Measurements from ENCODE around the gene NEK11. TPM values are rescaled to one million over a fixed set of nuclear protein-coding genes. Genes with fewer than 3 reads are reported as not detected.

NEK11 gene
- total RNA-seq, 2 experiments from 2014 or later = 1.2 to 1.6 TPM

DNA sequence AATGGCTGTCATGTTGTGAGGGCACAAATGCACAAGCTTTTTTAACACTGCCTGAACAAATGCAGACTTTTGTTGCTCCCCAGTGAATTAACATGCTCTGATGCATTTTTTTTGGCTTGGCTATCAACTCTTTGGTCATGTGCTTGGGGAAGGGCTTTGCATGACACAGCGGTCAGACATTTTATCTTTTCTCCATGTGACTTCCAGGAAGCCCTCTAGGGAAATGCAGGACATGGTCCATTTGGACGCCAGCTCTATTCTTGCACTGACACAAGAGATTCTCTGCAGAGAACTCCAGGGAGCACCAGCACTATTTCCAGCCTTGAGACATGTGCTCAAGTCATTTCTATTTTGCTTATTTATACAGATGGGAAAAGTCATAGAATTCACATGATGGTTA, 46.2 kb downstream of the NEK11 start:
- intact Hi-C loops (cut with micrococcal nuclease) = no loop called here
- POLR2A ChIA-PET = no interaction called here
- DNase-seq (no peak), ATAC-seq (no peak)
- no peaks in the 10 kb centered on the region for H3K36me3 Mint-ChIP-seq (ENCODE audit: low read depth)
- no peak overlapping the region for H3K27ac Mint-ChIP-seq
- TF ChIP-seq, protein P1, sequence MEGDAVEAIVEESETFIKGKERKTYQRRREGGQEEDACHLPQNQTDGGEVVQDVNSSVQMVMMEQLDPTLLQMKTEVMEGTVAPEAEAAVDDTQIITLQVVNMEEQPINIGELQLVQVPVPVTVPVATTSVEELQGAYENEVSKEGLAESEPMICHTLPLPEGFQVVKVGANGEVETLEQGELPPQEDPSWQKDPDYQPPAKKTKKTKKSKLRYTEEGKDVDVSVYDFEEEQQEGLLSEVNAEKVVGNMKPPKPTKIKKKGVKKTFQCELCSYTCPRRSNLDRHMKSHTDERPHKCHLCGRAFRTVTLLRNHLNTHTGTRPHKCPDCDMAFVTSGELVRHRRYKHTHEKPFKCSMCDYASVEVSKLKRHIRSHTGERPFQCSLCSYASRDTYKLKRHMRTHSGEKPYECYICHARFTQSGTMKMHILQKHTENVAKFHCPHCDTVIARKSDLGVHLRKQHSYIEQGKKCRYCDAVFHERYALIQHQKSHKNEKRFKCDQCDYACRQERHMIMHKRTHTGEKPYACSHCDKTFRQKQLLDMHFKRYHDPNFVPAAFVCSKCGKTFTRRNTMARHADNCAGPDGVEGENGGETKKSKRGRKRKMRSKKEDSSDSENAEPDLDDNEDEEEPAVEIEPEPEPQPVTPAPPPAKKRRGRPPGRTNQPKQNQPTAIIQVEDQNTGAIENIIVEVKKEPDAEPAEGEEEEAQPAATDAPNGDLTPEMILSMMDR (IDR thresholded peaks at IDR 0.05) = no peak
- H3K9me3 Mint-ChIP-seq = no peaks in the 10 kb centered on the region
- H3K27me3 Mint-ChIP-seq = no peaks in the 10 kb centered on the region
- CTCF ChIA-PET = no interaction called here
- H3K4me3 Mint-ChIP-seq = no peak overlapping the region
- H3K4me1 Mint-ChIP-seq (ENCODE audit: low read depth) = no peaks in the 10 kb centered on the region

DNA sequence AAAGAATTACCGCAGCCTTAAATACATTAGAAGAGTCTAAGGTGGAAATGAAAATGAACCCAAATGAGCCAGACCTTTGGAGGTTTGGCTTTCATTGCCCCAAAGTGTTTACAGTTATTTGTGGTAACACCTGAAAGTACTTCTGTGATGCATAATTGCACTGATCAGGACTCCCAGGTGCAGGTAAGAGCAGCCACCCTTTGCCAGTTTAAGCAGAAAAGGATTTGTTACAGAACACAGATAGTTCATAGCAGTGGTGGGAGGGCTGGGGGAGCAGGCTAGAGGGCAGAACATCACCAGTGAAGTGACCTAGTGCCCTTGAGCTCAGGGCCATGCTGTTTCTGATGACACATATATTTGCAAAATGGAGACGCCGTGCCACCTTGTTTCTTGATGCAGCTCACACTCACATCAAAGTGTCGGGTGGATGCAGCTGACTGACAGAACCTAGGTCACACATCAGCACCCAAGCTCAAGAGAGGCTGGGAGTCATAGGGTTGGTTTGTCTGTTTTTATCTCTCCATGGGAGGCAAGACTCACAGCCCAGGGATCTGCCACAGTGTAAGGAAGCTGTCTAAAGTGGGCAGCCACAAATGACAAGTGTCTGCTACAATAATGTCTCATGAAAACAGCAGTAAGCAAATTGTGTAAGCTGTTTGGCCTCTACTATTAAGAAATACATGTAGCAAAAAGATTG, 49.1 kb downstream of the NEK11 start:
- H3K4me3 Mint-ChIP-seq = no peak overlapping the region
- no peaks in the 10 kb centered on the region for H3K4me1 Mint-ChIP-seq (ENCODE audit: low read depth)
- no peaks in the 10 kb centered on the region for H3K27me3 Mint-ChIP-seq
- DNase-seq (no peak), ATAC-seq (peak; percentile 34)
- no peaks in the 10 kb centered on the region for H3K9me3 Mint-ChIP-seq
- intact Hi-C loops (cut with micrococcal nuclease) = no loop called here
- POLR2A ChIA-PET = no interaction called here
- CTCF ChIA-PET = interaction anchor here (1.0 kb wide), 1 partner anchor 42 kb away, joined by 3 read pairs; no protein-coding TSS in a partner anchor
- no peak overlapping the region for H3K27ac Mint-ChIP-seq
- no peaks in the 10 kb centered on the region for H3K36me3 Mint-ChIP-seq (ENCODE audit: low read depth)
- TF ChIP-seq, protein P1 (IDR thresholded peaks at IDR 0.05) = no peak

DNA sequence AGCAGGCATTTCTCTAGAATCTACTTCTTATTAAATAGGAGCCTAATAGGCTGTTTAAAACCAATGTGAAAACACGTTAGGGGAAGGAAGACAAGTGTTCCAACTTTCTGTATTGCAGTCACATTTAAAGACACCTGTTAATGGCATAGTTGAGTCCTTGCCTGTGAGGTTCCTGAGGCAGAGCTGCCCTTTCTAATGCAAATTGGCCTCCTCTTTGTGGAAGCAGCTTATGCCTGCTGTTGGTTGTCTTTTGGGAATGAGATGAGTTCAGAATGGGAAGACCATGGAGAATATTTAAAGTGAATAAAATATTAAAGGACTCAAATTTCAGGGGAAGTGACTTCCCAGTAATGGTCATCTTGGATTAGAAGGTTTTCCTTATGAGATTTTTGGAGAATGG, 51.2 kb downstream of the NEK11 start:
- ATAC-seq = no peak
- POLR2A ChIA-PET = no interaction called here
- intact Hi-C loops (cut with micrococcal nuclease) = no loop called here
- CTCF ChIA-PET = no interaction called here
- H3K36me3 Mint-ChIP-seq (ENCODE audit: low read depth) = no peaks in the 10 kb centered on the region
- no peak for DNase-seq
- H3K9me3 Mint-ChIP-seq = no peaks in the 10 kb centered on the region
- H3K4me1 Mint-ChIP-seq (ENCODE audit: low read depth) = no peaks in the 10 kb centered on the region
- no peaks in the 10 kb centered on the region for H3K27me3 Mint-ChIP-seq
- H3K4me3 Mint-ChIP-seq = no peak overlapping the region
- no peak overlapping the region for H3K27ac Mint-ChIP-seq
- TF ChIP-seq, protein P1 (IDR thresholded peaks at IDR 0.05) = no peak

DNA sequence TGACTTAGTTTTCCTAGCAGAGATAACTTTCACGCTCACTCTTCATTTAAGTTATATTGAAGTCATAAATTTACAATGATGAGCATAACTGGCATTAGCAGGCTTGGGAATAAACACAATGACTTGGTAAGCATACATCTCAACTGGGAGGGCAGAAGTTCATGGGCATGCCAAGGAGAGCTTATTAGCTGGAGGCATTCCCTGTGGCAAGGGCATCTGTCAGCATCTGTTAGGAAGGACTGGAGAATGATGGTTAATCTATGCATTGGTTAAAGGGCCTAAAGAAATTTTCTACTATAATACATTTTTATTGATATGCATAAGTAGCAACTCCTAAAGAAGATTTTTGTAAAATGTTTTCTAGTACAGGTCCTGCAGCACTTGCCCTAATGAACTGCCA, 52.4 kb downstream of the NEK11 start:
- peaks cover 2% of the 10 kb centered on the region for H3K4me1 Mint-ChIP-seq (ENCODE audit: low read depth)
- ChIA-PET POLR2A (no interaction called here), CTCF (no interaction called here)
- TF ChIP-seq, protein P1 (IDR thresholded peaks at IDR 0.05) = no peak
- no peak overlapping the region for H3K4me3 Mint-ChIP-seq
- no peak overlapping the region for H3K27ac Mint-ChIP-seq
- DNase-seq (no peak), ATAC-seq (no peak)
- no peaks in the 10 kb centered on the region for H3K9me3 Mint-ChIP-seq
- H3K36me3 Mint-ChIP-seq (ENCODE audit: low read depth) = no peaks in the 10 kb centered on the region
- intact Hi-C loops (cut with micrococcal nuclease) = no loop called here
- no peaks in the 10 kb centered on the region for H3K27me3 Mint-ChIP-seq

DNA sequence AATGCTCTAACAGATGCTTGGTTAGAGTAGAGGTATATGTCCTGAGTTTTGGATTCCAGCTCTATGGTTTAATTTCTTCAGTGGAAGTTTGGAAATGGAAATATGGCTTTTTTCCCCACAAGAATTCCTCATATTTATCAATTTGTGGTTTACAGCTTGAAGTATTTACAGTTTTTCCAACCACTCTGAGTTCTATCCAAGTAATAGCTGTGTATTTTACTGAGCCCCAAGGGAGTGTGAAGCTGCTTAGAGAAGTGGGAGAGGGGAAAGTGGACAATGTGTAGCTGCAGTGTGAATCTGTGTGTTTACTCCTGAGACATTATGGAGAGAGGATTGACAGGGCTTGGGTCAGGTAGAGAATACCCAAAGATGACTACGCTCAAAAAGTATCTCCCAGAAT, 54.5 kb downstream of the NEK11 start:
- H3K27me3 Mint-ChIP-seq = no peaks in the 10 kb centered on the region
- CTCF ChIA-PET = no interaction called here

More for the DNA sequence above, 54.5 kb downstream of the NEK11 start:
- TF ChIP-seq, protein P1 (IDR thresholded peaks at IDR 0.05) = no peak
- Mint-ChIP-seq H3K9me3 (no peaks in the 10 kb centered on the region), H3K4me1 (ENCODE audit: low read depth) (peaks cover 2% of the 10 kb centered on the region), H3K4me3 (no peak overlapping the region), H3K27ac (no peak overlapping the region), H3K36me3 (ENCODE audit: low read depth) (no peaks in the 10 kb centered on the region)
- DNase-seq = no peak
- POLR2A ChIA-PET = no interaction called here
- no peak for ATAC-seq
- intact Hi-C loops (cut with micrococcal nuclease) = no loop called here

Measured in activated CD8-positive, alpha-beta T cell treated with anti-CD3 and anti-CD28 coated beads for 36 hours (primary cell).